NOMO-1 treated with DMSO at 0.1 percent for 48 hours (cell line): ENCODE results near the gene ENTPD6.
"Not testable (repeated sequence)": the region's sequence is repeated elsewhere in the genome, so short reads cannot be mapped to it uniquely, and the experiment has no call there.

Experiments used
- DNase-seq: peaks from one replicate; lab custom pipeline; 2025; ENCODE audit not compliant: unreplicated experiment; lab: John Stamatoyannopoulos, UW

The ENTPD6 gene

GRCh38 chr20:25240851-25241658 is 45.5 kb downstream of the ENTPD6 start:
- DNase-seq, result not testable (repeated sequence)

- not testable (repeated sequence) for DNase-seq
Measured at GRCh38 chr20:25241659-25241955, 46.1 kb downstream of the ENTPD6 start.

- DNase-seq, result no peak
Measured at GRCh38 chr20:25242231-25242630, 46.7 kb downstream of the ENTPD6 start.

GRCh38 chr20:25243416-25243979 is 48.0 kb downstream of the ENTPD6 start:
- DNase-seq, result no peak

- DNase-seq, result no peak
Measured at GRCh38 chr20:25244976-25245375, 49.5 kb downstream of the ENTPD6 start.

GRCh38 chr20:25245461-25245860 is 49.9 kb downstream of the ENTPD6 start:
- no peak for DNase-seq

GRCh38 chr20:25246182-25246999 is 50.9 kb downstream of the ENTPD6 start:
- DNase-seq, result no peak

GRCh38 chr20:25247000-25247517 is 51.5 kb downstream of the ENTPD6 start:
- DNase-seq, result no peak

- no peak for DNase-seq
Measured at GRCh38 chr20:25247518-25247955, 52.0 kb downstream of the ENTPD6 start.

GRCh38 chr20:25247956-25248785 is 52.7 kb downstream of the ENTPD6 start, which contains the start of gene PYGB:
Gene PYGB, plus strand, starts transcription at chr20:25248085. Its CDS starts 94 bp downstream, at chr20:25248179.
- peak; percentile 74 for DNase-seq

- no peak for DNase-seq
Measured at GRCh38 chr20:25248786-25249172, 53.3 kb downstream of the ENTPD6 start.

GRCh38 chr20:25249198-25249931 is 53.9 kb downstream of the ENTPD6 start:
- no peak for DNase-seq

GRCh38 chr20:25250508-25250907 is 55.0 kb downstream of the ENTPD6 start:
- no peak for DNase-seq

- no peak for DNase-seq
Measured at GRCh38 chr20:25251019-25251418, 55.5 kb downstream of the ENTPD6 start.

- no peak for DNase-seq
Measured at GRCh38 chr20:25251558-25251957, 56.0 kb downstream of the ENTPD6 start.

- DNase-seq, result no peak
Measured at GRCh38 chr20:25252230-25252651, 56.7 kb downstream of the ENTPD6 start.

- DNase-seq, result no peak
Measured at GRCh38 chr20:25252686-25253421, 57.3 kb downstream of the ENTPD6 start.

- DNase-seq, result no peak
Measured at GRCh38 chr20:25253606-25254275, 58.2 kb downstream of the ENTPD6 start.

- DNase-seq, result no peak
Measured at GRCh38 chr20:25254571-25254970, 59.1 kb downstream of the ENTPD6 start.
